Left renal pelvis (tissue), 4 donors: ENCODE results near the gene LRRC45. TPM values are rescaled to one million over a fixed set of nuclear protein-coding genes. Genes with fewer than 3 reads are reported as not detected.

Experiments used
- DNase-seq, 4 donors: peaks; one replicate each; pipeline ENCODE4 v3.0.0-alpha.2; 2013; ENCODE audit warnings: low read depth in 4 of 4, low spot score in 3 of 4
- polyA plus RNA-seq, 4 donors: library from polyadenylated mRNA; unstranded; fragments of 120-200 nt; gene quantifications; one replicate each; pipeline ENCODE4 v1.2.1, GENCODE V29; 2013; ENCODE audit not compliant: insufficient read length in 4 of 4

The LRRC45 gene
- polyA plus RNA-seq, 4 donors, result 9.7 to 18.1 (median 12.1) TPM

GRCh38 chr17:82080048-82080788, 57.1 kb downstream of the LRRC45 start:
- no peak for DNase-seq

Other genes with a start within 250 kb of the LRRC45 start
- 10 to 100 TPM in 2 of 4 donors, 1 to 10 TPM in 2; 1.2 to 18.6 (median 9.1) TPM for gene GCGR, start 219.2 kb upstream of the LRRC45 start, polyA plus RNA-seq
- 100 to 1,000 TPM in 1 of 4 donors, 10 to 100 TPM in 3; 76.5 to 114 (median 90.4) TPM for gene MCRIP1, start 190.0 kb upstream of the LRRC45 start, polyA plus RNA-seq
- under 1 TPM in 3 of 4 donors, not detected in 1; 0.14 to 0.58 (median 0.26) TPM for gene PPP1R27, start 188.3 kb upstream of the LRRC45 start, polyA plus RNA-seq
- 100 to 1,000 TPM; 409 to 482 (median 447) TPM for gene P4HB, start 162.8 kb upstream of the LRRC45 start, polyA plus RNA-seq
- 100 to 1,000 TPM; 165 to 238 (median 183) TPM for gene ARHGDIA, start 152.0 kb upstream of the LRRC45 start, polyA plus RNA-seq
- gene ALYREF, start 131.7 kb upstream of the LRRC45 start, polyA plus RNA-seq, result 10 to 100 TPM; 66.2 to 85.2 (median 73.7) TPM
- 100 to 1,000 TPM in 1 of 4 donors, 10 to 100 TPM in 3; 69.4 to 105 (median 73.2) TPM for gene ANAPC11, start 131.6 kb upstream of the LRRC45 start, polyA plus RNA-seq
- 1 to 10 TPM in 1 of 4 donors, under 1 TPM in 3; 0.33 to 1.4 (median 0.50) TPM for gene NPB, start 121.1 kb upstream of the LRRC45 start, polyA plus RNA-seq
- gene PCYT2, start 111.9 kb upstream of the LRRC45 start, polyA plus RNA-seq, result 10 to 100 TPM; 13.4 to 47.8 (median 41.3) TPM
- 10 to 100 TPM in 3 of 4 donors, 1 to 10 TPM in 1; 7.7 to 22.0 (median 11.1) TPM for gene SIRT7, start 105.1 kb upstream of the LRRC45 start, polyA plus RNA-seq
- 10 to 100 TPM in 3 of 4 donors, 1 to 10 TPM in 1; 9.6 to 14.8 (median 12.0) TPM for gene MAFG, start 95.6 kb upstream of the LRRC45 start, polyA plus RNA-seq
- gene PYCR1, start 86.0 kb upstream of the LRRC45 start, polyA plus RNA-seq, result 10 to 100 TPM; 29.4 to 75.5 (median 31.5) TPM
- under 1 TPM in 3 of 4 donors, not detected in 1; 0.07 to 0.26 (median 0.07) TPM for gene MYADML2, start 76.1 kb upstream of the LRRC45 start, polyA plus RNA-seq
- 1 to 10 TPM in 3 of 4 donors, under 1 TPM in 1; 0.30 to 3.0 (median 2.4) TPM for gene NOTUM, start 62.1 kb upstream of the LRRC45 start, polyA plus RNA-seq
- 10 to 100 TPM; 19.5 to 39.0 (median 23.1) TPM for gene ASPSCR1, start 45.7 kb upstream of the LRRC45 start, polyA plus RNA-seq
- 10 to 100 TPM; 32.0 to 50.3 (median 34.4) TPM for gene CENPX, start 427 bp upstream of the LRRC45 start, polyA plus RNA-seq
- gene RAC3, start 8.4 kb downstream of the LRRC45 start, polyA plus RNA-seq, result 10 to 100 TPM; 10.2 to 14.1 (median 12.1) TPM
- gene DCXR, start 14.4 kb downstream of the LRRC45 start, polyA plus RNA-seq, result 10 to 100 TPM; 35.6 to 91.2 (median 78.5) TPM
- 10 to 100 TPM; 36.9 to 61.9 (median 40.6) TPM for gene RFNG, start 28.5 kb downstream of the LRRC45 start, polyA plus RNA-seq
- 100 to 1,000 TPM in 2 of 4 donors, 10 to 100 TPM in 2; 70.7 to 141 (median 101) TPM for gene GPS1, start 28.6 kb downstream of the LRRC45 start, polyA plus RNA-seq
- gene DUS1L, start 42.5 kb downstream of the LRRC45 start, polyA plus RNA-seq, result 100 to 1,000 TPM in 1 of 4 donors, 10 to 100 TPM in 3; 52.7 to 105 (median 69.9) TPM
- 10 to 100 TPM; 30.3 to 56.9 (median 38.0) TPM for gene FASN, start 74.9 kb downstream of the LRRC45 start, polyA plus RNA-seq
- 10 to 100 TPM; 33.4 to 79.9 (median 43.5) TPM for gene CCDC57, start 189.5 kb downstream of the LRRC45 start, polyA plus RNA-seq
- 10 to 100 TPM in 3 of 4 donors, 1 to 10 TPM in 1; 6.6 to 16.3 (median 13.0) TPM for gene SLC16A3, start 205.7 kb downstream of the LRRC45 start, polyA plus RNA-seq